Left ventricle myocardium inferior (tissue), 1 donor: ENCODE measurements around the gene OIP5. TPM values are rescaled to one million over a fixed set of nuclear protein-coding genes. Genes with fewer than 3 reads are reported as not detected.
A peak's percentile ranks its signal among the peaks of the same experiment; 100 is the strongest.
"Not testable (repeated sequence)": the region's sequence is repeated elsewhere in the genome, so short reads cannot be mapped to it uniquely, and the experiment has no call there.

Experiments
- DNase-seq: peaks from one replicate; pipeline ENCODE4 v3.0.0-alpha.2; 2020
- H3K27ac ChIP-seq: fragments of 200-600 bp; replicated peaks from 2 replicates; pipeline ENCODE4 v1.8.0; 2021
- H3K27me3 ChIP-seq: fragments of 200-600 bp; 2 replicates; pipeline ENCODE4 v1.8.0; 2021; ENCODE audit warnings: low read depth
- H3K36me3 ChIP-seq: fragments of 200-600 bp; 2 replicates; pipeline ENCODE4 v1.8.0; 2021
- H3K4me1 ChIP-seq: fragments of 200-600 bp; 2 replicates; pipeline ENCODE4 v1.8.0; 2021
- H3K4me3 ChIP-seq: fragments of 200-600 bp; 2 replicates; pipeline ENCODE4 v1.8.0; 2021; ENCODE audit warnings: mild to moderate bottlenecking, moderate library complexity
- H3K9me3 ChIP-seq: fragments of 200-600 bp; replicated peaks from 2 replicates; pipeline ENCODE4 v1.8.0; 2021
- intact Hi-C: fragments of 100-400 bp; cut with micrococcal nuclease; formaldehyde crosslinking; loops from one replicate; pipeline ENCODE4 v1.11.0; 2022
- total RNA-seq: library from RNA; stranded (reverse); fragmentation: NEBNext Ultra II Directional; extraction: Animal tissue kit (Norgen Biotek cat#: 25700); gene quantifications from one replicate; pipeline ENCODE4 v1.2.1, GENCODE V29; 2021
- TF ChIP-seq, protein P1 (sequence below): fragments of 200-600 bp; IDR thresholded peaks from 2 replicates; pipeline ENCODE4 v1.8.0; 2021; ENCODE audit warnings: antibody characterized with exemption, mild to moderate bottlenecking, borderline replicate concordance
- donor health status: DM: no; HTN: yes; CAD: no; lungs with severe emphysema.

The OIP5 gene
- total RNA-seq, 1 donor from 2014 or later: 0.19 TPM

DNA sequence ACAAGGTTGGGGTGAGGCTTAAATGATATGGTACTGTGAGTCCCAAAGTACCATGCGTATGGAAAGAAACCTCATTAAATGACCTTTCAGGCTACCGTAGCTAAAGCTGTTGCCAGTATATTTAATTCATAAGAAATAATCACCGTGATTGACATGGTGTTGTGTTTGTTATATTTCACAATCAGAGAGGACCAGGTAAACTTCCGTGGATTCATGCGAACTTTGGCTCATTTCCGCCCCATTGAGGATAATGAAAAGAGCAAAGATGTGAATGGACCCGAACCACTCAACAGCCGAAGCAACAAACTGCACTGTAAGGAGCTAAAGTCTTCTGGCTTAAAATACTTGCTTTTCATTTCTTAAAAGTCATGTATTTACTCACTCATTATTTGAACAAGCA is 69.8 kb downstream of the OIP5 start:
- Histone ChIP-seq H3K4me3 (no peak overlapping the region), H3K36me3 (peaks cover 54% of the 10 kb centered on the region), H3K9me3 (no peaks in the 10 kb centered on the region), H3K4me1 (peaks cover 45% of the 10 kb centered on the region), H3K27me3 (no peaks in the 10 kb centered on the region), H3K27ac (no peak overlapping the region)
- no peak for DNase-seq
- intact Hi-C loops: no loop called here
- TF ChIP-seq, protein P1, sequence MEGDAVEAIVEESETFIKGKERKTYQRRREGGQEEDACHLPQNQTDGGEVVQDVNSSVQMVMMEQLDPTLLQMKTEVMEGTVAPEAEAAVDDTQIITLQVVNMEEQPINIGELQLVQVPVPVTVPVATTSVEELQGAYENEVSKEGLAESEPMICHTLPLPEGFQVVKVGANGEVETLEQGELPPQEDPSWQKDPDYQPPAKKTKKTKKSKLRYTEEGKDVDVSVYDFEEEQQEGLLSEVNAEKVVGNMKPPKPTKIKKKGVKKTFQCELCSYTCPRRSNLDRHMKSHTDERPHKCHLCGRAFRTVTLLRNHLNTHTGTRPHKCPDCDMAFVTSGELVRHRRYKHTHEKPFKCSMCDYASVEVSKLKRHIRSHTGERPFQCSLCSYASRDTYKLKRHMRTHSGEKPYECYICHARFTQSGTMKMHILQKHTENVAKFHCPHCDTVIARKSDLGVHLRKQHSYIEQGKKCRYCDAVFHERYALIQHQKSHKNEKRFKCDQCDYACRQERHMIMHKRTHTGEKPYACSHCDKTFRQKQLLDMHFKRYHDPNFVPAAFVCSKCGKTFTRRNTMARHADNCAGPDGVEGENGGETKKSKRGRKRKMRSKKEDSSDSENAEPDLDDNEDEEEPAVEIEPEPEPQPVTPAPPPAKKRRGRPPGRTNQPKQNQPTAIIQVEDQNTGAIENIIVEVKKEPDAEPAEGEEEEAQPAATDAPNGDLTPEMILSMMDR: no peak

DNA sequence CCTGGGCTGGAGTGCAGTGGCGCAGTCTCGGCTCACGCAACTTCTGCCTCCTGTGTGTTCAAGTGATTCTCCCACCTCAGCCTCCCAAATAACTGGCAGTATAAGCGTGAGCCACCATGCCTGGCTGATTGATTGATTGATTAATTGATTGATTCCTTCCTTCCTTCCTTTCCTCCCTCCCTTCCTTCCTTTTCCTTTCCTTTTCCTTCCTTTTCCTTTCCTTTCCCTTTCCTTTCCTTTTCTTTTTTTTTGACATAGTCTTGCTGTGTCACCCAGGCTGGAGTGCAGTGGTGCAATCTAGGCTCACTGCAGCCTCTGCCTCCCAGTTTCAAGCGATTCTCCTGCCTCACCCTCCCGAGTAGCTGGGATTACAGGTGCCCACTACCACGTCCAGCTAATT is 71.5 kb downstream of the OIP5 start:
- H3K27ac ChIP-seq, DNase-seq, intact Hi-C loops, H3K4me3 ChIP-seq, H3K27me3 ChIP-seq, H3K9me3 ChIP-seq: not testable (repeated sequence)
- Histone ChIP-seq H3K36me3 (peaks cover 49% of the 10 kb centered on the region), H3K4me1 (peaks cover 60% of the 10 kb centered on the region)

DNA sequence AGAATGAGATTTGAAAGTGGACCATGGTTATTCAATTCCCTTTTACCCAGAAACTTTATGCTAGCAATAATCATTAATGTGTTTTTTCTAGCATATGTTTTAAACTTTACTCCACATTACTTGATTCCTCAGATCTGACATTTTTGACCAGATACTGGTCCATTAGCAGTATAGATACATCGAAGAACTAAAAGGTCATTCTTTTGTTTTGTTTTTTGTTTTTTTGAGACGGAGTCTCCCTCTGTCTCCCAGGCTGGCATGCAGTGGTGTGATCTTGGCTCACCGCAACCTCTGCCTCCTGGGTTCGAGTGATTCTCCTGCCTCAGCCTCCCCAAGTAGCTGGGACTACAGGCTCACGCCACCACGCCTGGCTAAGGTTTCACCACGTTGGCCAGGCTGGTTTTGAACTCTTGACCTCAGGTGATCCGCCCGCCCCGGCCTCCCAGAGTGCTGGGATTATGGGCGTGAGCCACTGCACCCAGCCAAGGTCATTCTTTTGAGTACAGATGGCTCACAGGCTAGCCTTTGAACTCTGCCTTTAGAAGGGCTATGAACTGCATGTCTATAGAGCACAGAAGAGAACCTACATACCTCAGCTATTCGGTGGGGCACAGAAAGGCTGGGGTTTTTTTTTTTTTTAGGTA is 72.7 kb downstream of the OIP5 start:
- intact Hi-C loops: no loop called here
- Histone ChIP-seq H3K4me3 (no peak overlapping the region), H3K4me1 (peaks cover 60% of the 10 kb centered on the region), H3K9me3 (no peaks in the 10 kb centered on the region), H3K36me3 (peaks cover 50% of the 10 kb centered on the region), H3K27ac (peak overlapping the region; percentile 81), H3K27me3 (no peaks in the 10 kb centered on the region)
- TF ChIP-seq, protein P1: no peak
- DNase-seq: no peak

Other genes starting within 250 kb of the OIP5 start
- 8.6 TPM for gene INO80, start 216.3 kb downstream of the OIP5 start, total RNA-seq
- gene EXD1, start 101.8 kb downstream of the OIP5 start, total RNA-seq: not detected
- gene CHP1, start 101.3 kb downstream of the OIP5 start, total RNA-seq: 124 TPM
- 2.6 TPM for gene NUSAP1, start 290 bp upstream of the OIP5 start, total RNA-seq
- gene NDUFAF1, start 69.9 kb upstream of the OIP5 start, total RNA-seq: 61.2 TPM
- 23.4 TPM for gene RTF1, start 84.5 kb upstream of the OIP5 start, total RNA-seq
- 1.9 TPM for gene ITPKA, start 161.3 kb upstream of the OIP5 start, total RNA-seq
- gene LTK, start 181.2 kb upstream of the OIP5 start, total RNA-seq: 1.2 TPM
- 25.6 TPM for gene RPAP1, start 211.7 kb upstream of the OIP5 start, total RNA-seq
- gene TYRO3, start 226.6 kb upstream of the OIP5 start, total RNA-seq: 3.3 TPM